Stimulated activated naive CD8-positive, alpha-beta T cell treated with anti-CD3 and anti-CD28 coated beads, Interleukin-15, amount 100 ng/mL, for 72 hours (primary cell): ENCODE data around the gene TOP2A.
A peak's percentile ranks its signal among the peaks of the same experiment; 100 is the strongest.
"Not testable (repeated sequence)": the region's sequence is repeated elsewhere in the genome, so short reads cannot be mapped to it uniquely, and the experiment has no call there.

Source experiments
- ATAC-seq: fragments of 150-1000 bp; cut with Tn5 transposase; 2 replicates; pipeline ENCODE4 v1.10.0; 2021; ENCODE audit warnings: mild to moderate bottlenecking, moderate library complexity
- DNase-seq, 2 donors: peaks; one replicate each; pipeline ENCODE4 v3.0.0; 2021 to 2022
- H3K27ac Mint-ChIP-seq, 2 donors: one replicate each; pipeline ENCODE4 v1.8.0; 2022; ENCODE audit warnings: mild to moderate bottlenecking in 2 of 2, mixed read lengths in 2 of 2, moderate library complexity in 2 of 2
- H3K27me3 Mint-ChIP-seq: one replicate; pipeline ENCODE4 v1.8.0; 2022; ENCODE audit warnings: mixed read lengths
- H3K4me1 Mint-ChIP-seq: one replicate; pipeline ENCODE4 v1.8.0; 2022; ENCODE audit warnings: mild to moderate bottlenecking, mixed read lengths
- H3K4me3 Mint-ChIP-seq, 2 donors: one replicate each; pipeline ENCODE4 v1.8.0; 2022; ENCODE audit warnings: mild to moderate bottlenecking in 2 of 2, mixed read lengths in 2 of 2, moderate library complexity in 1 of 2
- H3K9me3 Mint-ChIP-seq, 2 donors: one replicate each; pipeline ENCODE4 v1.8.0; 2022; ENCODE audit warnings: mixed read lengths in 2 of 2

TOP2A gene

DNA sequence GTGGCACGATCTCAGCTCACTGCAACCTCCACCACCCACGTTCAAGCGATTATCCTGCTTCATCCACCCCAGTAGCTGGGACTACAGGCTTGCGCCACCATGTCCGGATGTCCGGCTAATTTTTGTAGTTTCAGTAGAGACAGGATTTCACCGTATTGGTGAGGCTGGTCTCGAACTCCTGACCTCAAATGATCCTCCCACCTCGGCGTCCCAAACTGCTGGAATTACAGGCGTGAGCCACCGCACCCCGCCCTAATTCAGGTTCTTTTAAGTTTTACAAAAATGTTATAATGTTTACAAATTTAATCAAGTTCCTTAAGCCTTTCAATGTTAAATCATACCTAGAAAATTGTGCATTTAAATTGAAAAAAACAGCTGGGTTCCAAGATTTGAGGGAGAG is 39.9 kb downstream of the TOP2A start:
- H3K27ac Mint-ChIP-seq = no peak overlapping the region
- H3K4me3 Mint-ChIP-seq = no peak overlapping the region
- H3K9me3 Mint-ChIP-seq = peaks cover 0 to 8% of the 10 kb centered on the region in 2 donors
- DNase-seq = no peak
- peaks cover 19% of the 10 kb centered on the region for H3K27me3 Mint-ChIP-seq
- ATAC-seq = no peak
- peaks cover 22% of the 10 kb centered on the region for H3K4me1 Mint-ChIP-seq

DNA sequence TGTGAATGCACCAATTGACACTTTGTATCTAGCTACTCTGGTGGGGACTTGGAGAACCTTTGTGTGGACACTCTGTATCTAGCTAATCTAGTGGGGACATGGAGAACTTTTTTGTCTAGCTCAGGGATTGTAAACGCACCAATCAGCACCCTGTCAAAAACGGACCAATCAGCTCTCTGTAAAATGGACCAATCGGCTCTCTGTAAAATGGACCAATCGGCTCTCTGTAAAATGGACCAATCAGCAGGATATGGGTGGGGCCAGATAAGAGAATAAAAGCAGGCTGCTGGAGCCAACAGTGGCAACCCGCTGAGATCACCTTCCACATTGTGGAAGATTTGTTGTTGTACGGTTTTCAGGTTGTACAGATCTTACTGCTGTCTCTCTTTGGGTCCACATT is 41.2 kb downstream of the TOP2A start:
- not testable (repeated sequence) for H3K9me3 Mint-ChIP-seq, DNase-seq
- H3K4me3 Mint-ChIP-seq = peak overlapping the region; percentile 20 to 72

DNA sequence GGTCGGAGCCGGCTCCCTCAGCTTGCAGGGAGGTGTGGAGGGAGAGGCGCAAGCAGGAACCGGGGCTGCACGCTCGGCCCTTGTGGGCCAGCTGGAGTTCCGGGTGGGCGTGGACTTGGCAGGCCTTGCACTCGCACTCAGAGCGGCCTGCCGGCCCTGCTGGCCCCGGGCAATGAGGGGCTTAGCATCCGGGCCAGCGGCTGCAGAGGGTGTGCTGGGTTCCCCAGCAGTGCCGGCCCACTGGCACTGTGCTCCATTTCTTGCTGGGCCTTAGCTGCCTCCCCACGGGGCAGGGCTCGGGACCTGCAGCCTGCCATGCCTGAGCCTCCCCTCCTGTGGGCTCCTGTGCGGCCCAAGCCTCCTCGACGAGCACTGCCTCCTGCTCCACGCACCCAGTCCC is 41.9 kb downstream of the TOP2A start:
- DNase-seq = peak in 1 of 2 donors; percentile 6
- Mint-ChIP-seq H3K27me3 (peaks cover 17% of the 10 kb centered on the region), H3K4me1 (peaks cover 39% of the 10 kb centered on the region)
- H3K27ac Mint-ChIP-seq, H3K9me3 Mint-ChIP-seq, ATAC-seq, H3K4me3 Mint-ChIP-seq: not testable (repeated sequence)

More for the DNA sequence above, 41.2 kb downstream of the TOP2A start:
- H3K27ac Mint-ChIP-seq = not testable (repeated sequence)
- Mint-ChIP-seq H3K27me3 (peaks cover 19% of the 10 kb centered on the region), H3K4me1 (peaks cover 35% of the 10 kb centered on the region)
- peak; percentile 28 for ATAC-seq

DNA sequence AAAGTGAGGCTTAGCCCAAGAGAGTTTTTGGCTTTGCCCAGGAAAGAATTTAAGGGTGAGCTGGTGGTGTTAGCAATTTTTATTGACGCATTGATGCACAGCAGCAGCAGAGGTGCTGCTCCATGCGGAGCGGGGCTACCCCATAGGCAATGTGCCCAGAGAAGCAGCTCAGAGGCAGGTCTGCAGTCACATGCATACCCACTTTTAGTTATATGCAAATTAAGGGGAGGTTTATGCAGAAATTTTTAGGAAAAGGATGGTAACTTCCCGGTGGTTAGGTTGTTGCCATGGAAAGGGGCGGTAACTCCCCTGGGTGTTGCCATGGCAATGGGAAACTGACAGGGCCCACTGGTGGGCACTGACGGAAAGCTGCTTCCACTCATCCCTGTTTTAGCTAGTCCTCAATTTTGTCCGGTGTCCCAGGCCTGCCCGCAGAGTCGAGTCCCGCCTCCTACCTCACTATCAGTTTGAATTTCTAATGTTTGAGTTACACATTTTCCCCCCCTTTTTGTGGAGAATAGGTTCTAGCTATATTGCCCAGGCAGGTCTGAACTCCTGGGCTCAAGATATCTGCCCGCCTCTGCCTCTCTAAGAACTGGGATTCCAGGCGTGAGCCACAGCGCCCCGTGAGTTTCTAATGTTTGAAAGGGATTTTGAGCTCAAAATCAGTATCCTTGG is 42.7 kb downstream of the TOP2A start:
- no peak for ATAC-seq
- no peak overlapping the region for H3K4me3 Mint-ChIP-seq
- peaks cover 39% of the 10 kb centered on the region for H3K4me1 Mint-ChIP-seq

DNA sequence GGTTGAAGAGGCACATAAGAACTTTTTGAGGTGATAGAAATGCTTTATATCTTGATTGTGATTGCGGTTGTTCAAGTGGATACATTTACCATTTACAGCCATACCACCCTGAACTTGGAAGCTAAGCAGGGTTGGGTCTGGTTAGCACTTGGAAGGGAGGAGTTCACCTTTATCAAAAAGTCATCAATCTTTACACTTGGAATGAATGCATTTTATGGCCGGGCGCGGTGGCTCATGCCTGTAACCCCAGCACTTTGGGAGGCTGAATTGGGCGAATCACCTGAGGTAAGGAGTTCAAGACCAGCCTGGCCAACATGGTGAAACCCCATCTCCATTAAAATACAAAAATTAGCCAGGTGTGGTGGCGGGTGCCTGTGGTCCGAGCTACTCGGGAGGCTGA is 43.7 kb downstream of the TOP2A start:
- H3K4me3 Mint-ChIP-seq = no peak overlapping the region
- DNase-seq (no peak), ATAC-seq (no peak)
- no peak overlapping the region for H3K27ac Mint-ChIP-seq
- peaks cover 39% of the 10 kb centered on the region for H3K4me1 Mint-ChIP-seq
- peaks cover 0 to 8% of the 10 kb centered on the region in 2 donors for H3K9me3 Mint-ChIP-seq
- H3K27me3 Mint-ChIP-seq = peaks cover 9% of the 10 kb centered on the region

More for the DNA sequence above, 42.7 kb downstream of the TOP2A start:
- Mint-ChIP-seq H3K27me3 (peaks cover 9% of the 10 kb centered on the region), H3K9me3 (peaks cover 0 to 8% of the 10 kb centered on the region in 2 donors), H3K27ac (peak overlapping the region in 1 of 2 donors; percentile 63)
- no peak for DNase-seq

DNA sequence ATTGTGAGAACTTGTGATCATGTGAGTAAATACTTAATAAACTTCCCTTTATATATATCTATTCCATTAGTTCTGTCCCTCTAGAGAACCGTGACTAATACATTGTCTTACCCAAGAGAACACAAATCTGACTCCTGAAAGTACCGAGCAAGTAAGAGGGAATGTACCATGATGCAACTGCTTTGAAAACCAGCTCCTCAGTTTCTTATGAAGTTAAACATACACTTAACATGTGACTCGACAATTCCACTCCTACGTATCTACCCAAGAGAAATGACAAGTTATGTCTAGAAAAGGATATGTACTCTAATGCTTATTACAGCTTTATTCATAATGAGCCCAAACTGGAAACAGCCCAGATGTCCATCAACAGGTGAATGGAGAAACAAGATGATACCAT is 44.4 kb downstream of the TOP2A start:
- Mint-ChIP-seq H3K27ac (no peak overlapping the region), H3K4me1 (peaks cover 39% of the 10 kb centered on the region), H3K27me3 (peaks cover 9% of the 10 kb centered on the region), H3K4me3 (no peak overlapping the region), H3K9me3 (peaks cover 0 to 8% of the 10 kb centered on the region in 2 donors)
- DNase-seq (no peak), ATAC-seq (peak; percentile 69)

DNA sequence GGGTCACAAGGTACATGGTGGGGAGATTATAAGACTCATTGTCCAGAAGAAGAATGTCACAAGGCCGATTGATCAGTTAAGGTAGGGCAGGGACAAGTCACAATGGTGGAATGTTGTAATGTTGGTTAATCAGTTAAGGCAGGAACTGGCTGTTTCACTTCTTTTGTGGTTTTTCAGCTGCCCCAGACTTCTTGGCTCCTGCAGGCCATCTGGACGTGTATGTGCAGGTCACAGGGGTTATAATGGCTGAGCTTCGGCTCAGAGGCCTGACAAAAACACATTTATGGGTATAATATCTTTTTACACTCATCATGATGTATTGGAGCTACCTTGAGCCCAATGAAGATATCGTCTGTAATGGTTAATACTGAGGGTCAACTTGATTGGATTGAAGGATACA is 45.1 kb downstream of the TOP2A start:
- not testable (repeated sequence) for H3K9me3 Mint-ChIP-seq, H3K27ac Mint-ChIP-seq, ATAC-seq, DNase-seq, H3K27me3 Mint-ChIP-seq, H3K4me3 Mint-ChIP-seq
- H3K4me1 Mint-ChIP-seq = peaks cover 39% of the 10 kb centered on the region

DNA sequence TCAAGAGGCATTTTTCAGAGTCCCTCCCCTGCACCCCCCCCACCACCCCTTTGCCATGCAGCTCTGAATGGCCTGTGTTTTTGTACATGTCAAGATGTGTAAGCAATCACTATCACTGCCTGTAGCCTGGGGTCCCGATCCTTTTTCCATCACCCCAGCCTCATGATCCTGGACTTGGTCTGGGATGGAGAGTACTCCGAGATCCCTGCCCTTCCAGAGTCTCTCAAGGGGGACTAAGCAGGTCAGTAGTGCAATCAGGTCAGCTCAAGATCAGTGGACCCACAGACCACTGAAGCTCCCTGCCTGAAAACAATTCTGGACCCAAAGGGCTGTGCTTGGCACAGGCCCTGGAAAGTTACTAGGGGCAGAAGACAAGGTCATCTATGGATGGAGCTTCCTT is 45.7 kb downstream of the TOP2A start:
- Mint-ChIP-seq H3K27me3 (peaks cover 6% of the 10 kb centered on the region), H3K9me3 (peaks cover 0 to 8% of the 10 kb centered on the region in 2 donors), H3K4me3 (no peak overlapping the region), H3K27ac (no peak overlapping the region), H3K4me1 (peaks cover 39% of the 10 kb centered on the region)
- ATAC-seq (no peak), DNase-seq (no peak)

DNA sequence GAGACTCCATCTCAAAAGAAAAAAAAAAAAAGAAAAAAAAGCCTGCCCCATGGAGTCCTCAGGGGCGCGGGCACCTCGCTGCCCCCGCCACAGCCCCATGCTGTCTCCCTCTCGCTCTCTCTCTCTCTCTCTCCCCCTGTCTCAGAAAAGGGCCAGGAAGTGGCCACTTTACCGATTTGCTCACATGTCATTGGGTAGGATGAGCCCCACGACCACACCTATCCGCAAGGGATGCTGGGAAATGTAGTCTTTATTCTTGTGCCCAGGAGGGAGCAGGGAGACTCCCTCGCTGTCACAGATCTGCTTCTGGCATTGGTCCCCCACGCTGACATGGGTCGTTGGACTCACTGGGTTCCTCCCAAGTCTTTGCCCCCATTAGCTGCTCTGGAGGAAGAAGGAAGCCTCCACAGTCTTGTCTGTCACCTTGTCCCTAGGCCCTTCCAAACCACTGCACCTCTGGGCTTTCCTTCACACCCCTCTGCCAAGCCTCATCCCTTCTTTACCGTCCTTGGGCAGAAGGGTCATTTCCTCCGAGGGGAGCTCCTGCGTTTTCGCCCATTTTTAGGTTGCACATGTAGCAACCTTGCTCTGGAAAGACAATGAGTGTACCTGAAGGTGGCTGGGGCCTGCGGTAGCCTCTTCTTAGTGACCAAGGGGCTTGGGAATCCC is 46.3 kb downstream of the TOP2A start:
- ATAC-seq (peak; percentile 77), DNase-seq (no peak)
- Mint-ChIP-seq H3K27ac (peak overlapping the region; percentile 6 to 86), H3K9me3 (peaks cover 0 to 2% of the 10 kb centered on the region in 2 donors), H3K4me3 (no peak overlapping the region), H3K4me1 (peaks cover 37% of the 10 kb centered on the region), H3K27me3 (no peaks in the 10 kb centered on the region)

DNA sequence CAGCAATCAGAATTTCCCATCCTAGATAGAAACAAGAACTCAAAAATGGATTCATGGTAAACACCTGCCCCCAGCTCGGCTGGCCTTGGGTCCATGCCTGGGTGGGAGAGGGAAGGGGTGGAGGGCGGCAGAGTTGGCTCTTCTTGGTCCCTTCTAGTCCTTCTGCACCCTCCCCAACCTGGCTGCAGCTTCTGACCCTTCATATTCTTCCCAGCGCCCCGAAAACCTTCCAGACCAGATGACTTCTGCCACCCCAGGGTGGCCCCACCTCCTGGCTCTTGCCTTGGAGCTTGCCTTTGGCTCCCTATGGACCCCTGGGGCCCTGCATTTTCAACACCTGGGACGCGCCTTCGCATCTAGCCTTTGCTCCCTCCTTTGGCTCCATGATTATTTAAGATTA is 47.8 kb downstream of the TOP2A start:
- Mint-ChIP-seq H3K9me3 (no peaks in the 10 kb centered on the region), H3K27ac (peak overlapping the region in 1 of 2 donors; percentile 20), H3K4me1 (peaks cover 35% of the 10 kb centered on the region), H3K4me3 (no peak overlapping the region), H3K27me3 (no peaks in the 10 kb centered on the region)
- ATAC-seq = no peak
- no peak for DNase-seq

DNA sequence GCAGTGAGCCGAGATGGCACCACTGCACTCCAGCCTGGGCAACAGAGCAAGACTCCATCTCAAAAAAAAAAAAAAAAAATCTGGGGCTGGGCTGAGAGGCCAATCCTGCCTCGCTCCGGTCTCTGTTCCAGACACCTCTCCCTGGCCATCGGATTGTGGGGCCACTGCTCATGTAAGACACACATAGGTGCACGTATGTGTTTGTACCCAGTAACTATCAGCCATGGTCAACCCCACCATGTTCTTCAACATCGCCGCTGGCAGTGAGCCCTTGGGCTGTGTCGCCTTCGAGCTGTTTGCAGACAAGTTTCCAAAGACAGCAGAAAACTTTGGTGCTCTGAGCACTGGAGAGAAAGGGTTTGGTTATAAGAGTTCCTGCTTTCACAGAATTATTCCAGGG is 50.0 kb downstream of the TOP2A start:
- H3K27ac Mint-ChIP-seq, H3K4me3 Mint-ChIP-seq, ATAC-seq, DNase-seq, H3K9me3 Mint-ChIP-seq: not testable (repeated sequence)
- Mint-ChIP-seq H3K27me3 (peaks cover 18% of the 10 kb centered on the region), H3K4me1 (peaks cover 42% of the 10 kb centered on the region)

DNA sequence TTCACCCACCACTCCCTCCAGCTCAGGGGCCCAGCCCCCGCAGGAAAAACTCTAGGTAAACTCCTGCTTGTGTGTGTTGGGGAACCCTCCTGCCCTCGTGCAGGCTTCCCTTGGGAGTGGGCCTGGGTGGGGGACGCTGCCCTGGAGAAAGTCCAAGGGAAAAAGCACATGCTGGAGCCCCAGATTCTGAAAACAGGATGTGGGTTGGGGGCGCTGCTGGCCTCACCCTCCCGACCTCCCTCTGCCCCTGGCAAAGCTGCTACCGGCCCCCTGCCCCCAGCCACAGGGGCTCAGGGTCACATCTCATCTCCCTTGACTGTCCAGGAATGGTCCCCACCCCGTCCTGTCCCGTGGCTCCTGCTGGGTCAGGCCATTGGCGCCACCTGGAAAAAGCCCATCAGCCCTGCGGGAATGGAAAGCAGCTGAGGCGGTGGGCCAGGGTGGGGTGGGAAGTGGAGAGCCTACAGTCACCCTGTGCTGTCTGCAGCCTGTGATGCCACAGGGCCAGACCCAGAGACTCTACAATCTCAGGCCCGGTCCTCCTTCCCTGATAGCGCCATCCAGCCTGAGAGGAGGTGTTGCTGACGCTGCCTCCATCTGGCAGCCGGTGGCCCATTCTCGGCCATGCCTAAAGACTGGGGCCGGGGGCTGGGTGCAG is 50.7 kb downstream of the TOP2A start:
- Mint-ChIP-seq H3K4me1 (peaks cover 42% of the 10 kb centered on the region), H3K4me3 (no peak overlapping the region), H3K27me3 (peaks cover 21% of the 10 kb centered on the region), H3K27ac (no peak overlapping the region), H3K9me3 (no peaks in the 10 kb centered on the region)
- DNase-seq (no peak), ATAC-seq (no peak)

DNA sequence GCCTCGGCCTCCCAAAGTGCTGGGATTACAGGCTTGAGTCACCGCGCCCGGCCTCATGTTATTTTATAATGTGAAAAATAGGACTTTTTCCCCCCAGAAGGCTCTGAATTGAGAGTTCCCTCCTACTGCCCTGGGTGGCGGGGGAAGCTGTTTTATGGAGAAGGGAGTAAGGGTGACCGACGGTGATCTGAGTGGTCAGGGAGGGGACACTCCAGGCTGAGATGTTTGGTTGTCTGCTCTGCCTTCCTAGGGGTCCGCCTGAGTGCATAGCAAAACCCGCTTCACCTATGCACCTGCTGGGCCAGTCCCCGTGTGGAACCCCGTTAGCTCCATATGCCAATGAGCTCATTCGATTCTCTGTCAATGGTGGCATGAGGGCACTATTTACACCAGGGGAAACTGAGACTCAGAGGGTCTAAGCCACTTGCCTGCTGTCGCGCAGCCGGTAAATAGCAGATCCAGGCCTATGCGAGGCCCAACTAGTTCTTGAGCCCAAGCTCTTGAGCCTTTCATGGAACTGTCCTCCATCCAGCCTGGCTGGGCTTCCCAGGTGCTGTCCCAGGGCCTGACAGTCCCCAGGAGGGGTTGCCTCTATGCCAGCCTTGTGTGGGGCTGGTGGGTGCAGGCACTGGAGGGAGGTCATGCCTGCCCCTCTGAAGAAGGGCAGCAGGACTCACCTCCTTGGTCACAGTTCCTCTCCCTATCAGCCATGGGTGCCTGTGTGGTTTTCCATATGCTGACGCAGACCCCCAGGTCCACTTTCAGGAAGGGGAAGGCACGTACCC is 51.4 kb downstream of the TOP2A start:
- no peak overlapping the region for H3K27ac Mint-ChIP-seq
- H3K27me3 Mint-ChIP-seq = peaks cover 28% of the 10 kb centered on the region
- no peak overlapping the region for H3K4me3 Mint-ChIP-seq
- no peak for DNase-seq
- peaks cover 42% of the 10 kb centered on the region for H3K4me1 Mint-ChIP-seq
- no peak for ATAC-seq
- no peaks in the 10 kb centered on the region for H3K9me3 Mint-ChIP-seq

DNA sequence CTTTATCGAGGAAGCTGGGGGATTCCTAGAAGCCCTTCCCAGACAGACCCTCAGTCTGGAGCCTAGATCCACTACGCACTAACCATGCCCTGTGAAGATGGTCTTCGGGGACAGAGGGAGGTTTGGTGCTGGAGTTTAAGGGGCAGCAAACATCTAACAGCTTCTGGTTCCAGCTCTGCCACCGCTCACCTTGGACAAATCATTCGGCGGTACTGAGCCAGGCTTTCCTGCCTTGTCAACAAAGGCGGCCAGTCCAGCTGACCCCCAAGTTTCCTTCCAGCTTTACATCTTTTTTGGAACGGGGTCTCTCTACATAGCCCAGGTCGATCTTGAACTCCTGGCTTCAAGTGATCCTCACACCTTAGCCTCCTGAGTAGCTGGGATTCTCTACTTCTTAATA is 52.8 kb downstream of the TOP2A start:
- H3K27me3 Mint-ChIP-seq = peaks cover 42% of the 10 kb centered on the region
- no peak overlapping the region for H3K27ac Mint-ChIP-seq
- ATAC-seq (no peak), DNase-seq (no peak)
- H3K4me3 Mint-ChIP-seq = peak overlapping the region in 1 of 2 donors; percentile 54
- peaks cover 46% of the 10 kb centered on the region for H3K4me1 Mint-ChIP-seq
- H3K9me3 Mint-ChIP-seq = no peaks in the 10 kb centered on the region

DNA sequence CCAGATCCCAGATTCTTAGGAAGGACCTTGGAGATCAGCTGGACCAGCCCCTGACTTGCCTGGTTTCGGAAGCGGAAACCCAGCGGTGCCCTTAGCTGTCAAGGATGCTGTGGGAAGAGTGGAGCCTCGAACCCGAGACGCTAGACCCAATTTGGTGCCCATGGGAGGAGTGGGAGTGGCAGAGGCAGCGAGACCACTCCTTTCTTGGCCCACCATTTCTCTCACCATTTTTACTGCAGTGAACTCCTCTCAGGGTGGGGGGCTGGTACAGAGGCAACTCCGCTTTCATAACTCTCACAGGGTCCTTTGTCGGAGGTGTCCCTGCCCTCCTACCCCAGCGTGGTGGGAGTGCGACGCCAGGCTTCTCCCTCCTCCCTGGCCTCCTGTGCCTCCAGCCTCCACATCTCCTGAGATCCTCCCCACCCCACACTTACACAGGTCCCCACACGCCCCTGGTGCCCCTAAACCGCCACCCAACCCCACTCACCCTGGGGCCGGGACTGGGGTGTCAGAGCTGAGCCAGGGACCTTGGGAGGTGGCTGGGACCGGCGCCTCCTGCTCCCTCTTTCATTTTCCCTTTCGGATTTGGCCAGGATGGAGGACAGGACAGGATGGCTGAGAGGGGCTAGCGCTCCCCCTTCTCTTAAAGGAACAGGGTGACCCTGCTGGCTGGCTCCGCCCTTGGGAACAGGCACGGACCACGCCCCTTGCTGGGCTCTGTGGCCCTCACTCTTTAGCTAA is 53.4 kb downstream of the TOP2A start, which contains the start of gene GJD3:
TSS of gene GJD3 (minus strand) at position 617 of the 741 bp plus-strand sequence. CDS start 922 bp downstream, outside the sequence.
- peak within 1 kb of the TSS; percentile 80 to 84 for H3K4me3 Mint-ChIP-seq

More for the DNA sequence above, 53.4 kb downstream of the TOP2A start, which contains the start of gene GJD3:
- Mint-ChIP-seq H3K9me3 (no peaks in the 10 kb centered on the region), H3K4me1 (peaks cover 46% of the 10 kb centered on the region), H3K27me3 (peaks cover 44% of the 10 kb centered on the region), H3K27ac (no peak within 1 kb of the TSS)
- no peak for DNase-seq
- no peak for ATAC-seq
